Heart right ventricle (tissue), 16 donors: ENCODE results near the gene MTCL1. TPM values are rescaled to one million over a fixed set of nuclear protein-coding genes. Genes with fewer than 3 reads are reported as not detected.

ENCODE experiments used
- ATAC-seq, 8 donors: fragments of 200-7000 bp; cut with Tn5 transposase; one replicate each; pipeline ENCODE4 v1.9.1; 2020; ENCODE audit warnings: mild to moderate bottlenecking in 8 of 8, moderate library complexity in 8 of 8, moderate number of reproducible peaks in 1 of 8
- DNase-seq, 2 donors: peaks; one replicate each; pipeline ENCODE4 v3.0.0-alpha.2; 2020
- H3K27ac ChIP-seq, 10 donors: fragments of 200-600 bp; sonication (generic) in 2 of 10; one replicate each; pipeline versions ENCODE4 v1.5.0 to v1.8.0; 2020 to 2022; ENCODE audit warnings: mild to moderate bottlenecking in 3 of 10
- H3K27me3 ChIP-seq, 7 donors: fragments of 200-600 bp; one replicate each; pipeline ENCODE4 v1.8.0; 2021 to 2022; ENCODE audit warnings: mild to moderate bottlenecking in 2 of 7
- H3K36me3 ChIP-seq, 9 donors: fragments of 200-600 bp; sonication (generic) in 1 of 9; one replicate each; pipeline versions ENCODE4 v1.5.0 to v1.8.0; 2020 to 2022; ENCODE audit warnings: mild to moderate bottlenecking in 2 of 9
- H3K4me1 ChIP-seq, 9 donors: fragments of 200-600 bp; sonication (generic) in 1 of 9; one replicate each; pipeline versions ENCODE4 v1.5.0 to v1.8.0; 2020 to 2022; ENCODE audit warnings: mild to moderate bottlenecking in 4 of 9
- H3K4me3 ChIP-seq, 10 donors: fragments of 200-600 bp; sonication (generic) in 2 of 10; one replicate each; pipeline versions ENCODE4 v1.5.0 to v1.8.0; 2020 to 2022; ENCODE audit warnings: mild to moderate bottlenecking in 7 of 10, moderate library complexity in 2 of 10
- H3K9me3 ChIP-seq, 11 donors: fragments of 200-600 bp in 10 of 11; sonication (generic) in 2 of 11; one replicate each; pipeline versions ENCODE4 v1.5.0 to v1.8.0; 2013 to 2022; ENCODE audit warnings: mild to moderate bottlenecking in 2 of 11, control low read depth in 1 of 11, moderate library complexity in 1 of 11
- WGBS, 2 donors: extraction: QIAGEN DNeasy Blood & Tissue Kit; methylation state at CpG; one replicate each; pipeline ENCODE4 v1.1.7; 2013; ENCODE audit warnings: inconsistent platforms in 1 of 2; 5-methylcytosine and 5-hydroxymethylcytosine counted together
- intact Hi-C, 10 donors: fragments of 100-400 bp; cut with DNase I; formaldehyde crosslinking; loops; one replicate each; pipeline versions ENCODE4 v1.11.1 to v1.14.2; 2022
- polyA plus RNA-seq, 2 donors: library from polyadenylated mRNA; stranded (reverse); fragments of 200-250 nt; gene quantifications; one replicate each; pipeline ENCODE4 v1.2.3, GENCODE V29; 2013
- total RNA-seq, 10 donors: library from RNA; stranded (reverse); fragmentation: NEBNext Ultra II Directional in 3 of 10; extraction: Animal tissue kit (Norgen Biotek cat#: 25700) in 3 of 10; gene quantifications; one replicate each; pipeline versions ENCODE4 v1.2.1 to v1.2.4, GENCODE V29; 2021 to 2023
- TF ChIP-seq, protein P1 (sequence below), 9 donors: fragments of 200-600 bp; sonication (generic) in 2 of 9; IDR thresholded peaks; one replicate each; pipeline versions ENCODE4 v1.5.0 to v1.8.0; 2021 to 2022; ENCODE audit warnings: antibody characterized with exemption in 9 of 9, mild to moderate bottlenecking in 5 of 9, moderate library complexity in 1 of 9
- donor health status: Arrhythmogenic right ventricular cardiomyopathy.
- donor health status: ischemic (EF 13 %, LVEDD 7.1; RV severe dilation, severe dysfunction).
- donor health status: healthy with polysubstance abuse.
- donor health status: DM: no; HTN: yes; CAD: no.
- donor health status: DM: no; HTN: no; CAD: no.
- donor health status: ischemic (EF 25% LVEDD 6.9; RV normal size, moderate dysfunction).
- donor health status: ischemic (EF 25% LVEDD 5.7; RV mildly dilated, moderate dysfunction).
- donor health status: healthy.
- donor health status: DM: yes; HTN: yes; CAD: no.
- donor health status: Ischemic cardiomyopathy.
- donor health status: ischemic (EF 35%, LVEDD 5.7; RV mildly dilated, moderate dysfunction).
- donor health status: nonischemic (EF 11% LVEDD 7.7; RV severe dilation, severe dysfunction).
- donor health status: DM: yes; HTN: yes; CAD: no.
- donor health status: PGD.
- donor health status: ischemic (EF 29% LVEDD 5.4; RV normal size, mild dysfunction).
- donor health status: nonischemic (EF 23%, LVEDD 6.1; RV moderate dilation, normal function).

Gene MTCL1
- total and polyA plus RNA-seq, 12 donors = 1.9 to 17.2 (median 8.8) TPM

DNA sequence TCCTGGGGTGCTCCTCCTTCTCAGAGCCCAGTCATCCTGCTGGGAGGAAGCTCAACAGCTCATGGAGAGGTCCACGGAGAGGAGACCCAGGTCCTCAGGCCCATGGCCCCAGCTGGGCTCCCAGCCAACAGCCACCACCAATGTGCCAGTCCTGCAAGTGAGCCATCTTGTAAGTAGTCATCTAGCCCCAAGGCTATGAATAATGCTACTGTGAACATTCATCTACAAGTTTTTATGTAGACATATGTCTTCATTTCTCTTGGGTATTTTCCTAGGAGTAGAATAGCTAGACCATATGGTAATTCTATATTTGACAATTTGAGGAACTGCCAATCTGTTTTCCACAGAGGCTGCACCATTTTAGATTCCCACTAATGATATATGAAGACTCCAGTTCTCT is 166.1 kb downstream of the MTCL1 start:
- Histone ChIP-seq H3K27me3 (peaks cover 0 to 11% (median 0%) of the 10 kb centered on the region in 7 donors), H3K4me3 (no peak overlapping the region), H3K36me3 (no peaks in the 10 kb centered on the region), H3K9me3 (no peaks in the 10 kb centered on the region), H3K27ac (no peak overlapping the region), H3K4me1 (no peaks in the 10 kb centered on the region)
- TF ChIP-seq, protein P1, sequence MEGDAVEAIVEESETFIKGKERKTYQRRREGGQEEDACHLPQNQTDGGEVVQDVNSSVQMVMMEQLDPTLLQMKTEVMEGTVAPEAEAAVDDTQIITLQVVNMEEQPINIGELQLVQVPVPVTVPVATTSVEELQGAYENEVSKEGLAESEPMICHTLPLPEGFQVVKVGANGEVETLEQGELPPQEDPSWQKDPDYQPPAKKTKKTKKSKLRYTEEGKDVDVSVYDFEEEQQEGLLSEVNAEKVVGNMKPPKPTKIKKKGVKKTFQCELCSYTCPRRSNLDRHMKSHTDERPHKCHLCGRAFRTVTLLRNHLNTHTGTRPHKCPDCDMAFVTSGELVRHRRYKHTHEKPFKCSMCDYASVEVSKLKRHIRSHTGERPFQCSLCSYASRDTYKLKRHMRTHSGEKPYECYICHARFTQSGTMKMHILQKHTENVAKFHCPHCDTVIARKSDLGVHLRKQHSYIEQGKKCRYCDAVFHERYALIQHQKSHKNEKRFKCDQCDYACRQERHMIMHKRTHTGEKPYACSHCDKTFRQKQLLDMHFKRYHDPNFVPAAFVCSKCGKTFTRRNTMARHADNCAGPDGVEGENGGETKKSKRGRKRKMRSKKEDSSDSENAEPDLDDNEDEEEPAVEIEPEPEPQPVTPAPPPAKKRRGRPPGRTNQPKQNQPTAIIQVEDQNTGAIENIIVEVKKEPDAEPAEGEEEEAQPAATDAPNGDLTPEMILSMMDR (IDR thresholded peaks at IDR 0.05) = no peak
- DNase-seq (no peak), ATAC-seq (no peak)
- intact Hi-C loops = no loop called here
- 71 to 77% methylated on average over 1 of the region's 1 CpG for WGBS, 2 donors

DNA sequence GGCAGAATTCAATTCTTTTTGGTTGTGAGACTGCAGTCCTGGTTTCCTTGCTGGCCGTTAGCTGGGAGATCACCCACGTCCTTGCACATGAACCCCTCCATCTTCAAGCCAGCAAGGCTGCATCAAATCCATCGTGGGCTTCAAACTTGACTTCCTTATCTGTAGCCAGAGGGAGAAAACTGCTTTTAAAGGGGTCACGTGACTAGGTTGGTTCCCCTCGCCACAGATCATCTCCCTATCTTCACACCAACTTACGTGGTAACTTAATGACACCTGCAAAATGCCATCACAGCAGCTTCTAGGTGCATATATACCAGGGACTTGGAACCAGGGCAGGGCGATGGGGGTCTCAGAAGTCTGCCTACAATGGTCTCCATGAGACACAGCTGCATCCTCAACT is 169.5 kb downstream of the MTCL1 start:
- WGBS, 2 donors = 68 to 72% methylated on average over 7 of the region's 7 CpGs
- ATAC-seq (no peak), DNase-seq (no peak)
- no peaks in the 10 kb centered on the region for H3K9me3 ChIP-seq
- H3K36me3 ChIP-seq = no peaks in the 10 kb centered on the region
- peaks cover 0 to 11% (median 0%) of the 10 kb centered on the region in 7 donors for H3K27me3 ChIP-seq
- H3K4me1 ChIP-seq = no peaks in the 10 kb centered on the region
- no peak overlapping the region for H3K4me3 ChIP-seq
- intact Hi-C loops = no loop called here
- TF ChIP-seq, protein P1 (IDR thresholded peaks at IDR 0.05) = no peak
- H3K27ac ChIP-seq = no peak overlapping the region

DNA sequence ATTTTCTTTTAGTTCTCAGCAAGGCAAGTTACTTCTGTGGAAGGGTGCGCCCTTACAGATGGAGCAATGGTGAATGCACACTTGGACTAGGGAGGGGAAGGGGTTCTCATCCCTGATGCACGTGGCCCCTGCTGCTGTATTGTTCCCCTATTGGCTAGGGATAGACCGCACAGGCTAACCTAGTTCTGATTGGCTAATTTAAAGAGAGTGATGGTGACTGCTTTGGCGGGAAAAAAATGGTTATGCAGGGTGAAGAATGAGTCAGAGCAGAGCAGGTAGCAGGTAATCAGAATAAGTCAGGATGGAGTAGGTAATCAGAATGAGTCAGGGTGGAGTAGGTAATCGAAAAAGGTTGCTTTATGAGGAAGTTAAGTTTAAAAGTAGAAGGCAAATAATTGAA is 171.5 kb downstream of the MTCL1 start:
- no peaks in the 10 kb centered on the region for H3K4me1 ChIP-seq
- H3K36me3 ChIP-seq = no peaks in the 10 kb centered on the region
- TF ChIP-seq, protein P1 (IDR thresholded peaks at IDR 0.05) = no peak
- ATAC-seq (no peak), DNase-seq (no peak)
- H3K4me3 ChIP-seq = no peak overlapping the region
- no peak overlapping the region for H3K27ac ChIP-seq
- peaks cover 0 to 6% (median 0%) of the 10 kb centered on the region in 11 donors for H3K9me3 ChIP-seq
- peaks cover 0 to 11% (median 0%) of the 10 kb centered on the region in 7 donors for H3K27me3 ChIP-seq
- WGBS, 2 donors = 78 to 87% methylated on average over 5 of the region's 5 CpGs
- intact Hi-C loops = no loop called here

DNA sequence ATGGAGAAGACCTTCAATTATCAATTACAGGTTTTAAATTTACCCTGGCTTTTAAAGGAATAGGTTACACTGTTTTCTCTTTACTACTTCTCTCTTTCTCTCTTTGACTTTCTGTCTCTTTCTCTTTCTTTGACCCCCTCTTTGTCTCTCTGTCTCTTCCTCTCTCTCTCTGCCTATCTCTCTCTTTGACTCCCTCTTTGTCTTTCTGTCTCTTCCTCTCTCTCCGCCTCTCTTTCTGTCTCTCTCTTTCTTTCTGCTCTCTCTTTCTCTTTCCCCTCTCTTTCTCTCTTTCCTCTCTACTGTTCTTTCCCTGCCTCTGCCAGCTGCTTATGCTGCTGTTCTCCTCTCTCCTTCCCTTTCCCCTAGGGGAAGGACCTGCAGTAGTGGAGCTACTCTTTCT is 175.7 kb downstream of the MTCL1 start:
- TF ChIP-seq, protein P1 (IDR thresholded peaks at IDR 0.05) = no peak
- no peaks in the 10 kb centered on the region for H3K36me3 ChIP-seq
- H3K4me1 ChIP-seq = no peaks in the 10 kb centered on the region
- intact Hi-C loops = no loop called here
- H3K27me3 ChIP-seq = no peaks in the 10 kb centered on the region
- DNase-seq = no peak
- no peak overlapping the region for H3K27ac ChIP-seq
- no peak for ATAC-seq
- WGBS, 2 donors = 91 to 97% methylated on average over 1 of the region's 1 CpG
- peaks cover 0 to 37% (median 9%) of the 10 kb centered on the region in 11 donors for H3K9me3 ChIP-seq
- no peak overlapping the region for H3K4me3 ChIP-seq

Other genes starting within 250 kb of the MTCL1 start
- 100 to 1,000 TPM in 8 of 10 donors, 10 to 100 TPM in 2; 90.1 to 121 (median 106) TPM for gene RAB12, start 96.1 kb upstream of the MTCL1 start, total RNA-seq
- 10 to 100 TPM; 40.8 to 52.9 TPM for gene RAB12, start 96.1 kb upstream of the MTCL1 start, polyA plus RNA-seq